G401 (cell line): ENCODE results near the gene ZNF710. TPM values are rescaled to one million over a fixed set of nuclear protein-coding genes. Genes with fewer than 3 reads are reported as not detected.

Experiments
- DNase-seq: peaks from one replicate; pipeline ENCODE4 v3.0.0-alpha.2; 2015; ENCODE audit warnings: low spot score
- in situ Hi-C: cut with HindIII; loops from 2 replicates; pipeline ENCODE4 v1.10.0; 2016; ENCODE audit warnings: low sequenced_read_pairs, mixed read lengths
- total RNA-seq: library from RNA; depleted of rRNA; stranded (reverse); fragments of >200 nt; shearing (Covaris generic); gene quantifications from 2 replicates; pipeline ENCODE4 v1.2.3, GENCODE V29; 2014

Gene ZNF710
- total RNA-seq, 1 experiment from 2014 or later = 9.0 TPM

DNA sequence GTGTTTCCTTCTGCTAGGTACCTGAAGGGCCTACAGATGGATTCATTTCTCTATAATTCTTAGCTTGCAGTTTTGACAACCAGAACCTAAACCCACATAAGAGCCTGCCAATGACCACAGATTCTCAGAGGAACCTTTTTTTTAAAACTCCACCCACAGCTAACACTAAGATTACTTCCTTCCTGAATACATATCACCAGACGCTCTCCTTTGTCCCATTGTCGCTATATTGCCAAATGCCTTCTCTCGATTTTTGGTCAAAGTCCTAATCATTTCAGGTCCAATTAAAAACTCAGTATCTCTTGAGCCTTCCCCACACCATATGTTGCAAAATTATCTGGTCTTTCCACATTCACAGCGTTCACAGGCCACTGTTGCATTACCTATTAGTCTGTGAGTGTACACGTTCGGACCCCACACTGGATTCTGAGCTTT is 12.4 kb downstream of the ZNF710 start:
- in situ Hi-C loops = no loop called here
- DNase-seq = no peak

- in situ Hi-C loops = no loop called here
These were observed 14.2 kb downstream of the ZNF710 start for GRCh38 chr15:90015294-90015693.

DNA sequence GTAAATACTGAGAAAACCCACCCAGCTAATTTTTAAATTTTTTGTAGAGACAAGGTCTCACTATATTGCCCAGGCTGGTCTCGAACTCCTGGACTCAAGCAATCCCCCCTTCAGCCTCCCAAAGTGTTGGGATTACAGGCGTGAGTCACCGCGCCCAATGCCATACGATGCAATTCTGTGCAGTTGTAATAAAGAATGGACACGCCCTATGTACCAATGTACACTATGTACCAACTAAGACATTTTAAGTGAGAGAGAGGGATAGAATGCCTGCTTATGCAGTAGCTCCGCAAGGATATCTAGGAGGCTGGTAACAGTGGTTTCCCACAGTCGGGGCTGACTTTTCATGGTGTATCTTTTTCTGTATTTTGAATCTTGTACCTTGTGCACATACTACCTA is 14.6 kb downstream of the ZNF710 start:
- in situ Hi-C loops = no loop called here
- DNase-seq = no peak

More at GRCh38 chr15:90015294-90015693, 14.2 kb downstream of the ZNF710 start:
- no peak for DNase-seq

DNA sequence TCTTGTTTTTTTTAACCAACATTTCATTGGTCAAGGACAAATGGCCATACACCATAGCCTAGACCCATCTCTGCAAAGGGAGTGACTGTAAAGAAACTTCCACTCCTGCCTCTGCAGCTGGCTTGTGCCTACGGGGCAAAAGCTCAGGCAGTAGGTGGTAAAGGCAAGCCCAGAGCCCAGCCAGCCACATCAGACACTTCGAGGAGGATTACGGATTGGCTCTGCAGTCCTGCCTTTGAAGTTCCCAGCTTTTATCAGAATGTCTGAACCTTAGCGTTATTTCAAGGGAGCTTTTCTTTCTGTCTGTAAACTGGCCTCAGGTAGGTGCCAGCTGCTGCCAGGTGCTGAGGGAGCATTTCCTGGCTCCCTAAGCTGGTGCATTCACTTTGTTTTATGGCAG is 15.6 kb downstream of the ZNF710 start:
- no peak for DNase-seq

DNA sequence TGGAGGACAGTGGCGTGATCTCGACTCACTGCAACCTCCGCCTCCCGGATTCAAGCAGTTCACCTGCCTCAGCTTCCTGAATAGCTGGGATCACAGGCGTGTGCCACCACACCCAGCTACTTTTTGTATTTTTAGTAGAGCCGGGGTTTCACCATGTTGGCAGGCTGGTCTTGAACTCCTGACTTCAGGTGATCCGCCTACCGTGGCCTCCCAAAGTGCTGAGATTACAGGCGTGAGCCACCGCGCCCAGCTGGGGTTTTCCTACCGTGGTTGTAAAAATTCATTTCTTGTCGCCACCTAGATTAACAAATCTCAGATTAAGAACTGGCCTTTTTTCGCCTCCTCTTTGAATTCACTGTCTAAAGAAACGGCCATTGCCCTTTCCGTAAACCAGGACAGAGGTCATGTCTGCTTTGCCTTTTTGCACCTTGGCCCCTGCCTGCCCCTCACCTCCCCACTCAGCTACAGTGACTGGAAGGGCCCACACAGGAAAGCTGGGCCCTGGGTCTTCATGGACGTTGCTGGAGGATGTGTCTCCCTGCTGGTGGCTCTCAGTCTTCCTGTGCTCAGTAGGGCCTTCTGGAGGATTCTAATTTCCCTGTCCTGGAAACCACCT is 17.2 kb downstream of the ZNF710 start:
- in situ Hi-C loops = no loop called here
- no peak for DNase-seq

More for the DNA sequence above, 15.6 kb downstream of the ZNF710 start:
- in situ Hi-C loops = no loop called here

DNA sequence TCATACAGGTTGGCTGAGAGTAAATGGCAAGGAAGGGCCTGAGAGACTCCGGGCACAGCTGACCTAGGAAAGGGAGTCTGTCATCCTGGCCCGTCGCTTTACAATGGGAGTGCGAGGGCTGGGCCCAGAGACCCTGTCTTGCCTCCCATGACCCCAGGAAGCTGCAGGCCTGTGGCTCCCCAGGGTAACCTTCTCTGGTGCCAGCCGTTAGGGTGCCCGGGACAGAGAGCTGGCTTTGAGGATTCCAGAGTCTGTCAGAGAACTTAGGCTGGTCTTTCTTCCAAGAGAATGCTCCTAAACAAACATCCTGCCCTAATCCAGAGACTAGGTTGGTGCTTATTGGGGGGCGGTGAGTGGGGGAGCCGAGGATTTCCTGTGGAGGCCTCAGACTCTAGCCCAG is 18.5 kb downstream of the ZNF710 start:
- in situ Hi-C loops = no loop called here
- DNase-seq = no peak

DNA sequence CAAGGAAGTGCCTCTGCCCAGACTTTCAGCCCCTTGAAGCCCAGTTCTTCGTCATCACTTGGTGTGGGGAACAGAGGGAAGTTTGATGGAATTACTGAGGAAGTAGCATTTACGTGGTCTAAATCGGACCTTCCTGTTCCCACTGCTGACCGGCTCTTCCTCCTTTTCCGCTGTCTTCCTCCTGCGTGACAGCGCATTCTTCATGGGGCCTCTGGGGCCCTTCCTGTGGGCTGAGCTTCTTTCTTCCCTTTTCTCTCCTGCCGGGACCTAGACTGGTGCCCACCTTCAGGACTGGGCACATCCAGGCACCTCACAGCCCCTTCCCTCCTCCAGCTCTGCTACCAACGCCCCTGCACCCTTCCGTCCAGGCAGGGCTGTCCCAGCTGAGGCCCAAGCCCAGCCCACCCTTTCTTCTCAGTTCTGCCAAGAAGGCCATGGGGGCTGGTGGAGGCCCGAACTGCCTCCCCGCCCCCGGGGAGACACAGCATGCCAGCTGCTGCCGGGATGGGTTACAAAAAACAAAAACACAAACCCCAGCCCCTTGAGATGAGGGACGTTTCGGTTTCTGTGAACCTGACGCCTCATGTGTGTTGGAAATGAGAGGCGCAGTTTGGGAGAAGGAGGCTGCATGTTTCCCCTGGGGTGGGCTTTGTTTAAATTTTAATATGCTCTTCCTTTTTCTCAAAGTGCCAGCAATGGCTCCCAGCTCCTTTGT is 19.1 kb downstream of the ZNF710 start:
- DNase-seq = no peak
- in situ Hi-C loops = no loop called here

DNA sequence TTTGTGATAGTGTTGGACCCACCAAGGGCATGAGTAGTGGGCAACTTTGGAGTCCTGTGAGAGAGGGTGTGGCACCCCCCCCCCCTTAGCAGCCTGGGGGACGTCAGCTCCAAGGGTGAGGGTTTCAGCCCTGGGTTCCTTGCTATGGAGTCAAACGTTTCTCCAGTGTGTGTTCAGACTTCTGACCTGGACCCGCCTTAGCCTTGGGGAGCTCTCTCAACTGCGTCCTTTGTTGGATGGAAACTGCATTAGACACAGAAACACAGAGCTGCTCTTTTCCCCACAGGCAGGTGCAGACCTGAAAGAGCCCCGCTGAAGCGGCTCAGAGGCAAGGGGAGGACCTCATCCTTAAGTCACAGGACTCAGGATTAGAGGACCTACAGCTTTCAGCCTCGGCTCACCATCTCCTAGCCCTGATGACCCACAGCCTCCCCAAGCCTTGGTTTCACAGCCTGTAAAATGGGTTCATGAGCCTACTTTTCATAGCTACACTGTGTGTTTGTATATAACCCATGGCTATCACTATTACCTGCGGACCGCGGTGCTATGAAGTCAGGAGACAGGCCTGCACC is 19.9 kb downstream of the ZNF710 start:
- in situ Hi-C loops = no loop called here
- no peak for DNase-seq

- no peak for DNase-seq
- in situ Hi-C loops = no loop called here
These were observed 21.2 kb downstream of the ZNF710 start for GRCh38 chr15:90022345-90022744.

GRCh38 chr15:90022905-90023700 is 22.0 kb downstream of the ZNF710 start:
- in situ Hi-C loops = no loop called here
- DNase-seq = no peak

- in situ Hi-C loops = no loop called here
These were observed 23.3 kb downstream of the ZNF710 start for GRCh38 chr15:90024406-90024805.

DNA sequence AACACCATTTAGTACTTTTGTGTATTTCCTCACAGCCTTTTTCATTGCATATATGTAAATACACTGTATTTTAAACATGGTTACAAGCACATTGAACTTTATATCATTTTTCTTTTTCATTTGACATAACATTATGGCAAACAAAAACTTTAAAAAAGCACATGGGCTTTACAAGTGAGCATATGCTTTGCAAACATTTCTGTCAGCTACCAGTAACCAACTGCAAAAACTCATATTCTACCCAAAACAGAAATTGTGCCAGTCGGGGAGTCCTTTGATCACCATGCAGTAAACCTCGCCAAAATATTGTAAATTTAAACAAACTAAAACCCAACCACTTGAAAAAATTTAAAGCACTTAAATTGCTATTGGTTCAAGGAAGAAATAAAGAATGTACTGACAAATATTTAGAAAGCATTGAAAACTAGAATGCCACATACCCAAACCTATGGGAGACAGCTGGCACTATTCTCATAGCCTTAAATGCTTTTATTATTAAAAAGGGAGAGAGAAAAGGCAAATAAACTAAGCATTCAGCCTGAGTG is 24.4 kb downstream of the ZNF710 start:
- DNase-seq = no peak
- in situ Hi-C loops = no loop called here

More at GRCh38 chr15:90024406-90024805, 23.3 kb downstream of the ZNF710 start:
- DNase-seq = no peak

GRCh38 chr15:90028376-90028944 is 27.3 kb downstream of the ZNF710 start:
- no peak for DNase-seq
- in situ Hi-C loops = no loop called here

DNA sequence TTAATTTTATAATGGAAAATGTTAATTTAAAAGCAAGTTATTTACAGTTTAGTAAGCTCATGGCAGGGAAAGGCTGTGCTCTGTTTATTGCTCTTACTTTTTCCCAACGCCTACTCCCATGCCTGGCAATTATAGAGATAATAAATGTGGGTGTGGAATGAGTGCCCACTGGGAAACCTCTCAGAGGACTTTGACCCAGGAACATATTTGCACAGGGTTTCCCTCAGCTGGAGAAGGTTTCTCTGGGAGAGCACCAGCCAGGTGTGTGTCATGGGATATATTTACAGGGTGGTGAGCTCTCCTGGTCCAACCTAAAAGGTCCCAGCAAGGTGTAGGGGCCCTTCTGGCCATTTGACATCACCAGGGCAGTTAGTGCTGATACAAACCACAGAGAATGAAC is 27.9 kb downstream of the ZNF710 start:
- DNase-seq = no peak
- in situ Hi-C loops = no loop called here

DNA sequence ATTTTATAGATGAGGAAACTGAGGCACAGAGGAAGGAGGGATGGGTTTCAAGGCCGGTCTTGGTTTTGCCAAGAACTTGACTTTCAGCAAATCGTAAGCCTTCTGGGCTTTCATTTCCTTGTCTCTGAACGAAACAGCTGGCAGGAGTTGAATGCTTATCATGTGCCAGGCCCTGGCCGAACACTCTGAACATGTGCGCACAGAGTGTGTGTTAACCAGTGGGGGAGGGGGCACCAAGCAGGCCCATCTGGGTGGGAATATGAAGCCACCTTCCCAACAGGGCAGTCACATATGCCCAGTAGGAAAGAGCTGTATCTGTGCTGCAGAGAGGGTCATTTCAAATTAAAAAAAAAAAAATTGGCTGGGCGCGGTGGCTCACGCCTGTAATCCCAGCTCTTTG is 29.3 kb downstream of the ZNF710 start:
- in situ Hi-C loops = no loop called here

GRCh38 chr15:90031231-90031791 is 30.2 kb downstream of the ZNF710 start:
- in situ Hi-C loops = no loop called here
- DNase-seq = no peak

More for the DNA sequence above, 29.3 kb downstream of the ZNF710 start:
- DNase-seq = no peak

GRCh38 chr15:90033006-90033405 is 31.9 kb downstream of the ZNF710 start:
- no peak for DNase-seq
- in situ Hi-C loops = no loop called here

- in situ Hi-C loops = no loop called here
- no peak for DNase-seq
These were observed 32.3 kb downstream of the ZNF710 start for GRCh38 chr15:90033448-90033847.
